Adrenal gland (tissue), 12 donors: ENCODE data around the gene GLIS1. TPM values are rescaled to one million over a fixed set of nuclear protein-coding genes. Genes with fewer than 3 reads are reported as not detected.
A peak's percentile ranks its signal among the peaks of the same experiment; 100 is the strongest.

ENCODE experiments used
- DNase-seq, 7 donors: peaks; one replicate each; pipeline ENCODE4 v3.0.0-alpha.2; 2019 to 2020
- H3K27ac ChIP-seq, 5 donors: fragments of 200-600 bp; sonication (generic) in 4 of 5; 1 replicate in 3 of 5; 2 replicates in 2 of 5; pipeline versions ENCODE4 v1.5.1 to v1.8.0; 2016 to 2020; ENCODE audit warnings: mild to moderate bottlenecking in 1 of 5
- H3K27me3 ChIP-seq: fragments of 200-600 bp; 2 replicates; pipeline ENCODE4 v1.8.0; 2021
- H3K36me3 ChIP-seq, 2 donors: fragments of 200-600 bp; replicated peaks in 1 of 2; 1 replicate in 1 of 2; 2 replicates in 1 of 2; pipeline versions ENCODE4 v1.5.1 to v1.8.0; 2018 to 2022
- H3K4me1 ChIP-seq, 2 donors: fragments of 200-600 bp; replicated peaks in 1 of 2; 1 replicate in 1 of 2; 2 replicates in 1 of 2; pipeline versions ENCODE4 v1.5.1 to v1.8.0; 2018 to 2021
- H3K4me3 ChIP-seq, 4 donors: fragments of 200-600 bp; sonication (generic) in 3 of 4; one replicate each; pipeline ENCODE4 v1.5.1; 2016 to 2018
- H3K9me3 ChIP-seq, 3 donors: fragments of 200-600 bp; sonication (generic) in 1 of 3; replicated peaks in 1 of 3; 1 replicate in 2 of 3; 2 replicates in 1 of 3; pipeline versions ENCODE4 v1.5.1 to v1.8.0; 2016 to 2021
- CTCF ChIP-seq, 6 experiments: fragments of 450-650 bp in 4 of 6; fragments of 200-600 bp in 2 of 6; sonication (generic) in 1 of 6; IDR thresholded peaks; 1 replicate in 5 of 6; 2 replicates in 1 of 6; pipeline versions ENCODE4 v1.5.1 to v1.8.0; 2016 to 2021; ENCODE audit warnings: antibody characterized with exemption in 6 of 6, mild to moderate bottlenecking in 2 of 6, moderate library complexity in 1 of 6
- POLR2A ChIP-seq, 2 donors: fragments of 450-650 bp; IDR thresholded peaks; one replicate each; pipeline ENCODE4 v1.6.1; 2017; ENCODE audit warnings: antibody characterized with exemption in 2 of 2, mild to moderate bottlenecking in 2 of 2, moderate library complexity in 1 of 2
- WGBS, 4 donors: extraction: QIAGEN DNeasy Blood & Tissue Kit in 2 of 4; methylation state at CpG; one replicate each; pipeline versions ENCODE4 v1.1.5 to v1.1.7; 2013 to 2017; 5-methylcytosine and 5-hydroxymethylcytosine counted together
- intact Hi-C, 2 donors: fragments of 100-400 bp; cut with DNase I; formaldehyde crosslinking; loops; one replicate each; pipeline versions ENCODE4 v1.14.1 to v1.15.0; 2022 to 2023
- polyA plus RNA-seq, 3 donors: library from polyadenylated mRNA; stranded (reverse); fragments of 200-250 nt in 2 of 3; fragments of 350-450 nt in 1 of 3; fragmentation: Illumina TruSeq in 1 of 3; extraction: RNeasy Lipid Tissue Mini Kit (QIAGEN cat#74804) in 1 of 3; gene quantifications; one replicate each; pipeline ENCODE4 v1.2.3, GENCODE V29; 2013 to 2014
- total RNA-seq, 9 donors: library from RNA; depleted of rRNA in 4 of 9; stranded (reverse); fragments of >200 nt in 4 of 9; fragments of 120-200 nt in 1 of 9; fragmentation: NEBNext Ultra II Directional in 1 of 9; extraction: Animal tissue kit (Norgen Biotek cat#: 25700) in 1 of 9; gene quantifications; one replicate each; pipeline versions ENCODE4 v1.1.0 to v1.2.4, GENCODE V29; 2013 to 2023
- donor health status: healthy with polysubstance abuse.
- donor health status: Bipolar disorder and iron deficiency.
- donor health status: DM: yes; HTN: yes; CAD: no.
- donor health status: DM: no; HTN: no; CAD: no.
- donor health status: DM: no; HTN: no; CAD: no.
- donor health status: DM: yes; HTN: yes; CAD: no.

GLIS1 gene
- total and polyA plus RNA-seq, 12 donors: 0.08 to 0.37 (median 0.14) TPM; not detected in 6

DNA sequence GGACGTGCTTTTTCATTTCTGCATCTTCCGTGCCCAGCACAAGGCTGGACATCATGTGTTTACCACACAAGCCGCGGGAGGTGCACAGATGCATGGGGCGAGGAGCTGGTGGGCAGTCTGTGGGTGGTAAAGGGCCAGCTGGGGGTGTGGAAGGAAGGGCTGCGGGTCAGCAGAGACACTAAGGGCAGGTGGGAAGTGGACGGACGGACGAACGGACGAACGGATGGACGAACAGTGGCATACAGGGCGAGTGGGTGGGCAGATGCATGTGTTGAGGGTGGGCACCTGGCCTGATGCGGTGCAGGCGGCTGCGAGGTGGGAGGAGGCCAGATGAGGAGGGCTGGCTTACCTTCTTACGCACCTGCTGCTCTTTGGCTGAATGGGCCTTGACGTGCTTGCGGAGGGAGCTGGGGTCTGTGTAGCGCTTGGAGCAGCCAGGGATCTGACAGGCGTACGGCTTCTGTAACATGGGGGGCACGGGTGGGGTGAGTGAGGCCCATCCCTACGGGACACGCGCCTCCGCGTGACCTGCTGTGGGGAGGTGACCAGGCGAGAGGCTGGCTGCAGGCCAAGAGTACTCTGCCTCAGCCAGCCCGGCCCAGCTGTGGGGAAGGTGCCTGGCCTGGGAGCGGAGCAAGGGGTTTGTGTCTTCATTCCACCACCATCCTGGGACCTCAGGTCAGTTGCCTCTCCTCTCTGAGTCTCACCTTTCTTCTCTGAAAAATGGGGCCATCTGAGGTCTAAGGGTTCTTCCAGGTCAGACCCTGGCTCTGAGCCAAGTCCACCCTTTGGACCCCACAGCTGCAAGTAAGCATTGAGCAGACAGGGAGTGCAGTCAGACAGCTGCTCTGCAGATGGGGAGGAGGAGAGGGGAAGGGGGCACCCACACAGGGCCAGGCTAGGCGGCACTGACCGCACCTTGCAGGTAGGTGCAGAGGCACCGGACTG lies 214.3 kb downstream of the GLIS1 start:
- intact Hi-C loops: no loop called here
- peak in 3 of 7 donors; percentile 14 to 55 (median 24) for DNase-seq

GRCh38 chr1:53521924-53522552 lies 216.9 kb downstream of the GLIS1 start:
- no peaks in the 10 kb centered on the region for H3K27me3 ChIP-seq
- no peak overlapping the region for H3K4me3 ChIP-seq
- H3K36me3 ChIP-seq: no peaks in the 10 kb centered on the region
- intact Hi-C loops: no loop called here
- WGBS, 4 donors: 58 to 76% (median 64%) methylated on average over 7 to 11 of the region's 11 CpGs
- H3K9me3 ChIP-seq: no peaks in the 10 kb centered on the region
- DNase-seq: peak in 1 of 7 donors; percentile 51
- no peaks in the 10 kb centered on the region for H3K4me1 ChIP-seq
- H3K27ac ChIP-seq: peak overlapping the region in 1 of 5 donors; percentile 2
- no peak for TF ChIP-seq POLR2A (IDR thresholded peaks at IDR 0.05)
- no peak for TF ChIP-seq CTCF (IDR thresholded peaks at IDR 0.05)

More for the DNA sequence above, 214.3 kb downstream of the GLIS1 start:
- H3K4me3 ChIP-seq: no peak overlapping the region
- WGBS, 4 donors: 73 to 88% (median 78%) methylated on average over 24 to 35 of the region's 35 CpGs
- H3K27me3 ChIP-seq: no peaks in the 10 kb centered on the region
- TF ChIP-seq CTCF (IDR thresholded peaks at IDR 0.05) (no peak), POLR2A (IDR thresholded peaks at IDR 0.05) (no peak)
- H3K9me3 ChIP-seq: no peaks in the 10 kb centered on the region
- no peaks in the 10 kb centered on the region for H3K4me1 ChIP-seq
- H3K27ac ChIP-seq: no peak overlapping the region
- no peaks in the 10 kb centered on the region for H3K36me3 ChIP-seq

DNA sequence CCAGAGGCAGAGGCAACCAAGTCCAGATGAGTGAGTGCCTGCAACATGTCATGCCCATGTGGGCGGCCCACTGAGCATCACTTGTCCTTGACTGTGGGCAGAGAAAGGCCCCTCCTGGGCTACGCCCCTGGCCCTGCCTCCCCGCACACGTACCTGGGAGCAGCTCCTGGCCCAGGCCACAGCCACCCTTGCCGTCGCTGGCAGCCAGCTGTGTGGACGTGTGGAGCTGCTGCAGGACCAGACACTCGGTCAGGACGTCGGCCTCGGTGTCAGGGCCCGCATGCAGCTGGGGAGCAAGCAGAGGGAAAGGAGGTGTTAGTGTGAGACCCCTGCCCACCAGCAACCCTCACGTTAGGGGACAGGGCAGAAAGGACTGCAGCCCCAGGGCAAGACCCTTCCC lies 218.5 kb downstream of the GLIS1 start:
- intact Hi-C loops: no loop called here
- H3K36me3 ChIP-seq: no peaks in the 10 kb centered on the region
- 82 to 93% (median 91%) methylated on average over 12 to 13 of the region's 13 CpGs for WGBS, 4 donors

More for the DNA sequence above, 218.5 kb downstream of the GLIS1 start:
- Histone ChIP-seq H3K4me3 (no peak overlapping the region), H3K27ac (no peak overlapping the region), H3K4me1 (no peaks in the 10 kb centered on the region), H3K9me3 (no peaks in the 10 kb centered on the region), H3K27me3 (no peaks in the 10 kb centered on the region)
- TF ChIP-seq POLR2A (IDR thresholded peaks at IDR 0.05) (no peak), CTCF (IDR thresholded peaks at IDR 0.05) (no peak)
- no peak for DNase-seq
